Stimulated activated effector memory CD8-positive, alpha-beta T cell treated with anti-CD3 and anti-CD28 coated beads, Interleukin-12 subunit alpha, Interleukin-12 subunit beta, amount 100 ng/mL, for 72 hours (primary cell): ENCODE data around the gene FHOD3.

Experiments used
- ATAC-seq: fragments of 150-1000 bp; cut with Tn5 transposase; 2 replicates; pipeline ENCODE4 v1.10.0; 2021
- DNase-seq, 2 donors: peaks; one replicate each; pipeline ENCODE4 v3.0.0; 2021 to 2022; ENCODE audit warnings: low spot score in 2 of 2
- H3K27ac Mint-ChIP-seq: one replicate; pipeline ENCODE4 v1.8.0; 2022; ENCODE audit warnings: mild to moderate bottlenecking, mixed read lengths
- H3K36me3 Mint-ChIP-seq: one replicate; pipeline ENCODE4 v1.8.0; 2022; ENCODE audit warnings: mild to moderate bottlenecking, mixed read lengths
- H3K4me1 Mint-ChIP-seq: one replicate; pipeline ENCODE4 v1.8.0; 2022; ENCODE audit warnings: mixed read lengths
- H3K4me3 Mint-ChIP-seq: one replicate; pipeline ENCODE4 v1.8.0; 2022; ENCODE audit warnings: mild to moderate bottlenecking, mixed read lengths
- H3K9me3 Mint-ChIP-seq: one replicate; pipeline ENCODE4 v1.8.0; 2022; ENCODE audit warnings: mixed read lengths

FHOD3 gene

GRCh38 chr18:36672437-36673344, 375.2 kb downstream of the FHOD3 start:
- Mint-ChIP-seq H3K9me3 (peaks cover 3% of the 10 kb centered on the region), H3K36me3 (no peaks in the 10 kb centered on the region)
- DNase-seq: no peak

GRCh38 chr18:36673452-36673851, 375.9 kb downstream of the FHOD3 start:
- no peaks in the 10 kb centered on the region for H3K4me1 Mint-ChIP-seq
- no peaks in the 10 kb centered on the region for H3K36me3 Mint-ChIP-seq
- DNase-seq (no peak), ATAC-seq (no peak)
- H3K9me3 Mint-ChIP-seq: peaks cover 3% of the 10 kb centered on the region
- no peak overlapping the region for H3K27ac Mint-ChIP-seq
- no peak overlapping the region for H3K4me3 Mint-ChIP-seq

More at GRCh38 chr18:36672437-36673344, 375.2 kb downstream of the FHOD3 start:
- no peak for ATAC-seq
- Mint-ChIP-seq H3K27ac (no peak overlapping the region), H3K4me1 (no peaks in the 10 kb centered on the region), H3K4me3 (no peak overlapping the region)

- Mint-ChIP-seq H3K27ac (no peak overlapping the region), H3K4me3 (no peak overlapping the region), H3K36me3 (no peaks in the 10 kb centered on the region), H3K4me1 (no peaks in the 10 kb centered on the region), H3K9me3 (peaks cover 3% of the 10 kb centered on the region)
- DNase-seq (no peak), ATAC-seq (peak; percentile 11)
Observed at GRCh38 chr18:36675076-36675475, 377.6 kb downstream of the FHOD3 start.

GRCh38 chr18:36675542-36675941, 378.0 kb downstream of the FHOD3 start:
- no peak for DNase-seq
- H3K4me1 Mint-ChIP-seq: no peaks in the 10 kb centered on the region
- no peak overlapping the region for H3K4me3 Mint-ChIP-seq
- no peak for ATAC-seq
- H3K9me3 Mint-ChIP-seq: peaks cover 3% of the 10 kb centered on the region
- H3K27ac Mint-ChIP-seq: no peak overlapping the region
- no peaks in the 10 kb centered on the region for H3K36me3 Mint-ChIP-seq

- Mint-ChIP-seq H3K36me3 (no peaks in the 10 kb centered on the region), H3K4me3 (no peak overlapping the region), H3K27ac (no peak overlapping the region), H3K9me3 (peaks cover 3% of the 10 kb centered on the region), H3K4me1 (no peaks in the 10 kb centered on the region)
- ATAC-seq: no peak
- no peak for DNase-seq
Observed at GRCh38 chr18:36676629-36677028, 379.1 kb downstream of the FHOD3 start.

- no peaks in the 10 kb centered on the region for H3K36me3 Mint-ChIP-seq
- no peak overlapping the region for H3K4me3 Mint-ChIP-seq
- H3K4me1 Mint-ChIP-seq: no peaks in the 10 kb centered on the region
- peaks cover 6% of the 10 kb centered on the region for H3K9me3 Mint-ChIP-seq
- ATAC-seq (no peak), DNase-seq (no peak)
- no peak overlapping the region for H3K27ac Mint-ChIP-seq
Observed at GRCh38 chr18:36680042-36680441, 382.5 kb downstream of the FHOD3 start.

- peaks cover 4% of the 10 kb centered on the region for H3K9me3 Mint-ChIP-seq
- no peak overlapping the region for H3K27ac Mint-ChIP-seq
- H3K4me1 Mint-ChIP-seq: no peaks in the 10 kb centered on the region
- no peak for ATAC-seq
- no peak overlapping the region for H3K4me3 Mint-ChIP-seq
- DNase-seq: no peak
- H3K36me3 Mint-ChIP-seq: no peaks in the 10 kb centered on the region
Observed at GRCh38 chr18:36685580-36685979, 388.1 kb downstream of the FHOD3 start.

- ATAC-seq (no peak), DNase-seq (peak in 1 of 2 donors; percentile 69)
- no peaks in the 10 kb centered on the region for H3K36me3 Mint-ChIP-seq
- no peak overlapping the region for H3K4me3 Mint-ChIP-seq
- no peaks in the 10 kb centered on the region for H3K4me1 Mint-ChIP-seq
- peaks cover 4% of the 10 kb centered on the region for H3K9me3 Mint-ChIP-seq
- H3K27ac Mint-ChIP-seq: no peak overlapping the region
Observed at GRCh38 chr18:36688020-36688965, 390.8 kb downstream of the FHOD3 start.

- no peaks in the 10 kb centered on the region for H3K9me3 Mint-ChIP-seq
- ATAC-seq (no peak), DNase-seq (no peak)
- no peaks in the 10 kb centered on the region for H3K4me1 Mint-ChIP-seq
- H3K27ac Mint-ChIP-seq: no peak overlapping the region
- no peaks in the 10 kb centered on the region for H3K36me3 Mint-ChIP-seq
- no peak overlapping the region for H3K4me3 Mint-ChIP-seq
Observed at GRCh38 chr18:36692371-36692770, 394.9 kb downstream of the FHOD3 start.

- Mint-ChIP-seq H3K4me1 (no peaks in the 10 kb centered on the region), H3K36me3 (no peaks in the 10 kb centered on the region), H3K4me3 (no peak overlapping the region), H3K27ac (no peak overlapping the region), H3K9me3 (no peaks in the 10 kb centered on the region)
- ATAC-seq (no peak), DNase-seq (no peak)
Observed at GRCh38 chr18:36692921-36693332, 395.4 kb downstream of the FHOD3 start.

- ATAC-seq (no peak), DNase-seq (no peak)
Observed at GRCh38 chr18:36693931-36694620, 396.6 kb downstream of the FHOD3 start.

GRCh38 chr18:36695806-36696205, 398.3 kb downstream of the FHOD3 start:
- Mint-ChIP-seq H3K27ac (no peak overlapping the region), H3K9me3 (no peaks in the 10 kb centered on the region), H3K4me1 (no peaks in the 10 kb centered on the region), H3K36me3 (no peaks in the 10 kb centered on the region), H3K4me3 (no peak overlapping the region)
- ATAC-seq (no peak), DNase-seq (no peak)

More at GRCh38 chr18:36693931-36694620, 396.6 kb downstream of the FHOD3 start:
- Mint-ChIP-seq H3K9me3 (no peaks in the 10 kb centered on the region), H3K36me3 (no peaks in the 10 kb centered on the region), H3K4me3 (no peak overlapping the region), H3K4me1 (no peaks in the 10 kb centered on the region), H3K27ac (no peak overlapping the region)

- DNase-seq (no peak), ATAC-seq (no peak)
- Mint-ChIP-seq H3K9me3 (no peaks in the 10 kb centered on the region), H3K4me1 (no peaks in the 10 kb centered on the region), H3K27ac (no peak overlapping the region), H3K36me3 (no peaks in the 10 kb centered on the region), H3K4me3 (no peak overlapping the region)
Observed at GRCh38 chr18:36697905-36698304, 400.4 kb downstream of the FHOD3 start.

- ATAC-seq (no peak), DNase-seq (no peak)
- Mint-ChIP-seq H3K4me3 (no peak overlapping the region), H3K9me3 (no peaks in the 10 kb centered on the region), H3K27ac (no peak overlapping the region), H3K4me1 (no peaks in the 10 kb centered on the region), H3K36me3 (no peaks in the 10 kb centered on the region)
Observed at GRCh38 chr18:36700955-36701354, 403.4 kb downstream of the FHOD3 start.

GRCh38 chr18:36702401-36703013, 405.0 kb downstream of the FHOD3 start:
- H3K4me3 Mint-ChIP-seq: no peak overlapping the region
- ATAC-seq (no peak), DNase-seq (no peak)
- no peaks in the 10 kb centered on the region for H3K36me3 Mint-ChIP-seq
- no peak overlapping the region for H3K27ac Mint-ChIP-seq
- no peaks in the 10 kb centered on the region for H3K9me3 Mint-ChIP-seq
- H3K4me1 Mint-ChIP-seq: no peaks in the 10 kb centered on the region
